HG02852 (cell line): ENCODE results near the gene ADAM22.

ENCODE experiments used
- ATAC-seq: cut with Tn5 transposase; IDR thresholded peaks from one replicate; pipeline ENCODE4 v1.9.1; 2021; ENCODE audit warnings: mild to moderate bottlenecking, moderate library complexity; ENCODE audit not compliant: unreplicated experiment

The ADAM22 gene

DNA sequence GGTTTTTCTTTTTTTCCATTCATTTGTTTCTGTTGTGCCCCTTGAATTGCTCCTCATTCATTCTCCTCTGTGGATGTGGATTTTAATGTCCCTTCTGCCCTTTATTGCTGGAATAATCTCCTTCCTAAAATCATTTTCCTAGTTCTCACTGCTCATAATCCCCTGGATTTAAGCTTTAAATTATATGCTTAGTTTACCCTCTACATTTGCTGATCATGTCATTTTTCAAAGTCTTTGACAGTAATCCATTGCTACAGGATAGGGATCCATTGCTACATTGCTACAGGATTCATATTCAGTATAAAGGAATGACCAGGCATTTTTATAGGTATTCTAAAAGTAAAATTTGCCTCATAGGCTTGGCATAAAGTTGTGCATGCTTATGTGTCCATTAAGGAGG lies 14.3 kb downstream of the ADAM22 start:
- ATAC-seq: no peak

- no peak for ATAC-seq
These were observed 25.3 kb downstream of the ADAM22 start for GRCh38 chr7:87959336-87959735.

DNA sequence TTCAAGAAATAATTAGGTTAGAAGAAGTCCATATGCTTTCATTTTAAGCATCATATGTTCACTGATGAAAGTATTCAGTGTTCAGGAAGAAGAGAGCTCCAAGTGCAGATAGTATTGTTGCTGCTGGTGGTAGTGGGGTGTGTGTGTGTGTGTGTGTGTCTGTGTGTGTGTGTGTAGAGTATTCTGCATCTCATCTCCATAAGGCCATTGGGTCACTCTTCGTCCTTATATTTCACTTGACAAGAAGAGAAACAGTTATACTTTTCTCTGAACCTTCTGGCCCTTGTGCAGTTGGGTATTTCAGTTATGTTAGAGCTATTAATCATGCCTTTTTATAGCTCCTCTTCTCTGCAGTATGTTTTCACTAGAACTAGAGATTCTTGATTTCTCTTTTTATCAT lies 26.2 kb downstream of the ADAM22 start:
- ATAC-seq: no peak

DNA sequence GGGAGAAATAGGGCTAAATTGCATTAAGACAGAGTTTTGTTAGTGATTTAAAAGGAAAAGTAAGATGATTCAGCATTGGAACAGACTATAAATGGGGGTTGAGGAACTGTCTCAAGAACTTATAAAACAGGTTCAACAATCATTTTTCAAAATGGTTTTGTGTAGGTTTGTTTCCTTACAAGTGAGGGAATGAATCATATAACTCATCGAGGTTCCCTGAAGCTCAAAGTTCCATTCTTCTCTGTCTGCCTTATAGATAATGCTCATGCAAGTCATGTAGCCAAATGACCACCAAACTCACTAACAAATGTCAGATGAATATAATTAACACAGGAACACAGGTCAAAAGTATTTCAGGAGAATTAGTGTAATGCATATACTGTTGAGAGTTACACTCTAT lies 27.7 kb downstream of the ADAM22 start:
- ATAC-seq: no peak

GRCh38 chr7:87966271-87966670 lies 32.2 kb downstream of the ADAM22 start:
- no peak for ATAC-seq

DNA sequence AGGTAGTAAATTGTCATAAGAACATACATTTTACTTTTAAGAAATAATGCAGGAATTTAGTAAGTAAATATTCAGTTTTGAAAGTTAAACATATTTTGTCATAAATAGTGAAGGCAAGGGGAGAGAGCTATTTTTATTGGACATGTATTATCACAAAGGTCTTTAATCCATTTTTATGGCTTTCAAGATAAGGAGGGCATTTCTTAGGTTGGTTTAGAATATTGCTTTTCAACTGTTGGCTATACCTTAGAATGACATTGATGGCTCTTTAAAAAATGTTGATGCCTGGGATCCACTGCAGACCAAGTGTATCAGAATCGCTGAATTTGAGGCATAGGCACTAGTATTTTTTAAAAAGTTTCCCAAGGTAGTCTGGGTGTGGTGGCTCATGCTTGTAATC lies 34.0 kb downstream of the ADAM22 start:
- ATAC-seq: no peak

GRCh38 chr7:87982116-87982515 lies 48.1 kb downstream of the ADAM22 start:
- ATAC-seq: no peak

DNA sequence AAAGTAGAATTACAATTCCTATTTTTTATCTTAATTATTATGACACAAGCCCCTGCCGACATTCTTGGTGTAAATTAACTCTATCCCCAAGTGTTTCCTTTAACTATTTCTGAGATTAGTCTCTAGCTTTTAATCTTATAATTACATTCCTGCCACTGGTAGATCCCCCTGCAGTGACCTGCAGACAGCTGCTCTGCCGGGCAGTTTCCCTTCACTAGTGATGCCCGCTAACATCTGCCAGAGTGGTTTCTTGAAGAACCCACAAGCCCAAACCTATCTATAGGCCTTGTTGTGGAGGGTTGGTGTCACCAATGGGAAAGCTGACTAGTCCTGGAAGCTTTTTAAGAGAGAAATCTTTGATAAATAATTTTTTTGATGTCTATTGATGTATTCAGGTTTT lies 50.0 kb downstream of the ADAM22 start:
- no peak for ATAC-seq

DNA sequence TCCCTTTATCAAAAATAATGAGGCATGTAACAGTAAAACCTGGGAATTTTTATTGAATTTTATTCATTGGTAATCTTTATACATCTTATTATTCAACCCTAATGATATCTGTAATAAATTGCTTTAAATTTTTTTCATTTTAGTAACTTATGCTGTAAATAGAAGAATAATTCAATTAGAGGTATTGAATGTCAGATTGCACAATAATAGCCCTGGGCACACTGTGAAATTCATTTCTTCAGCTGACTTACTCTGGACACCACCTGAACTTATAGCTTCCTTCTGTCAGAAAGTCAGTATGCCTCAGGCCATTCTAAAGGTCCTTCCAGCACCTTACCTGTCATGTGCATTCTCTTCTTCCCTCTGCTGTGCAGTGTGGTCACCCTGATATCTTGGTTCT lies 59.2 kb downstream of the ADAM22 start:
- ATAC-seq: no peak

GRCh38 chr7:87999261-87999660 lies 65.2 kb downstream of the ADAM22 start:
- ATAC-seq: no peak

GRCh38 chr7:88001744-88002530 lies 67.9 kb downstream of the ADAM22 start:
- ATAC-seq: no peak

- no peak for ATAC-seq
These were observed 68.6 kb downstream of the ADAM22 start for GRCh38 chr7:88002617-88003016.

DNA sequence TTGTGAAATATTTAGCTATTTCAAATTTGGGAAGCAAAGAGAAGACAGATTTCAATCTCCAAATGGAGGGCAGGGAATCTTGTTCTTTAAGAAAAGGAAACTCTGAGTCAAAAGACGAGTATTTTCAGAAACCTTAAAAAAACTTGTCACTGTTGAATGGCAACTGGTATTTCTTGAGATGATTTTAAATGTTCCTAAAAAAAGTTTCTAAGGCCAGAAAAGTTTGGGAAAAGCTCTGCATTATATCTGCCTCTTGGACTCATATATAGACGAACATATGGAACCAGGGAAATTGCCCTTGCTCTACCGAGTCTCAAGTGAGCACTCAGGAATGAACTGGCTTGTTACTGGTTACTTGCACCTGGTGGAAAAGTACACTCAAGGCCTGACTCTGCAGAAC lies 69.5 kb downstream of the ADAM22 start:
- ATAC-seq: no peak

- no peak for ATAC-seq
These were observed 71.1 kb downstream of the ADAM22 start for GRCh38 chr7:88005191-88005590.

DNA sequence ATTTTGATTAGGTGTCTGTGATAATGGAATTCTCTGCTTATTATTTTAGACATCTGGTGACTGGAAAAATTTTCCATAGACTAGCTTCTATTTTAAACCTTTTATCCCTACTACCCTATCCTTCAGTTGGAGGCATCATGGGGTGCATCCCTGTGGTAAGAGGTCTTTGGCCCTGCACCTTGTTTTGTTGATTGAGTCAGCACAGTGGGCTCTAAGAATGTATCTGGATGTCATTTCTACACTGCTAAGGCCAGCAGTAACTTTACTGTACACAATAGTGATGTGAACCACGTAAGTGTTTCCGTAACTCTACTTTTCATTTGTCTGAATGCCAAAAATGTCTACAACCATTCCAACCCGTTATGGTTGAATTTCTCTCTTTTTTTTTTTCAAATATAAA lies 75.6 kb downstream of the ADAM22 start:
- no peak for ATAC-seq

DNA sequence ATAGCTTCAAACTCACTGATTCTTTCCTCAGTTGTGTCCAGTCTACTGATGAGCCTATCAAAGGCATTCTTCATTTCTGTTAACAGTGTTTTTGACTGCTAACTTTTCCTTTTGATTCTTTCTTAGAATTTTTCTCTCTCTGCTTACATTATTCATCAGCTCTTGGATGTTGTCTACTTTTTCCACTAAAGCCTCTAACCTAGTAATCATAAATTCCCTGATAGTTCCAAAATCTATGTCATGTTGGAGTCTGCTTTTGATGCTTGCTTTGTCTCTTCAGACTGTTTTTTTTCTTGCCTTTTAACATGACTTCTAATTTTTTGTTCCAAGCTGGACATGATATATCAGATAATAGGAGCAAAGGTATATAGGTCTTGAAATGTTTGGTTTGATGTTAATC lies 78.0 kb downstream of the ADAM22 start:
- ATAC-seq: no peak

DNA sequence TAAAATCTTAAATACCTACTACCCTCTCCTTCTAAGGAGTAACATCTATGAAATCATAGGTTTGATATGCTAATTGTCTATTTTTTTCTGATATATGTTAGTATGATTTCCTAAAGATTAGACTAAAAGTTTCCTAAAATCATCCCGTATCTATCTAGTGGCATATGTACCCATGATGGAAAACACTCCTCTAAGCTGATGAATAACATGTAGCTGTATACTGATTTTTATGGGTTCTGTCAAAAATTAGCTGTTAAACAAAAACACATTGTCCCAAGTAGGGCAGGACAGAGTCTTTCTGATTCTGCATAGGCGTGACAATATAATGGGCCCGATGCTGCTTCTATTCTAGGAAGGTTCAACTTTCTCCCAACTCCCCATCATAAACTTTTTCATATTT lies 79.9 kb downstream of the ADAM22 start:
- no peak for ATAC-seq

DNA sequence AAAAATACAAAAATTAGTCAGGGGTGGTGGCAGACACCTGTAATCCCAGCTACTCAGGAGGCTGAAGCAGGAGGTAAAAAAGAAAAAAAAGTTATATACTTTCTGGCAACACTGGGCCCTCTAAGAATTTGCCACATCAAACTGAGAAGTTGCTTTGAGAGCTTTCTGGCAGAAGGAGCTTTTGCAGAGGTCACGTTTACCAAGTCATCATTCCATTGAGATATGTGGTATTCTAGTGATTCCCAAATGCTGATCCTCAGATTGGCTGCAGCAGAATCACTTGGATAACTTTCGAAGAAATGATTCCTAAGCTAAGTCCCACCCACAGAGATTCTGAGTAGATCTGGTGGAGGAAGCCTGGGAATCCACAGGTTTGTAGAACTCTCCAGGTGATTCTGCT lies 80.5 kb downstream of the ADAM22 start:
- no peak for ATAC-seq

DNA sequence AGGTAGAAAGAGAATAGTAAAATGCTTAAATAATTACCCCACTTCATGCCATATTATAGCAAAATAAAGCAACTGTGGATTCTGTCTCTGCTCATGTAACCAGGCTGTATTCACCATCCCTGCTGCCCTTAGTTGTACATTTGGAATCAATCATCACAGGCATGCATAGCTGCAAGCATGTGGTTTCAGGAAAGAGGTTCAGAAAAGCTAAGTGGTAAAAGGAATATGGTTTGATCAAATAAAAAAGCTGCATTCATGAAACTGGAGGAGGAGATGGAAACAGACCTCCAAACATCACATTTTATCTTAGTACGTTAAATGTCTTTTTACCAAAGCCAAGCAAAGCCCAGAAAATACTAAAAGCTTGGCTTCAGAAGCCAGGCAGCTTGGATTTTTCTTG lies 81.3 kb downstream of the ADAM22 start:
- no peak for ATAC-seq

DNA sequence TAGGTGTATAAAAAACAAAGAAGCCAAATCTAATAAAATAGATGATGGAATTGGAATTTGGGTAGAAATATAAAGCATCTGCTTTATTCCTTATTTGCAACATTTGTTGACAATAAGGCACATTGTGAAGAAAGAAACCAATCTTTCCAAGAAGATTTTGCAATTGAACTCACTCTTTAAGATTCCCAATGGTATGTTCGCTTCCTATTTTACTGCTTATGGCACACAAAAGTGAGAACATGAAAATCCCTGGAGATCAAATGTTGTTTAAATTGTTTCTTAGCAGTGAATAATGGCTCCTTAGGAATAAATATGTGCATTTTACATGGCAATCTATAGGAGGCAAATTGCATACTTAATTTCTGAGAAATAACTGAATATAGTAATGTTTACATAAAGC lies 84.5 kb downstream of the ADAM22 start:
- ATAC-seq: no peak

- ATAC-seq: no peak
These were observed 87.1 kb downstream of the ADAM22 start for GRCh38 chr7:88020953-88021665.

GRCh38 chr7:88027724-88028123 lies 93.7 kb downstream of the ADAM22 start:
- ATAC-seq: no peak
